K562 (cell line): Measurements from ENCODE around the gene PAQR4. TPM values are rescaled to one million over a fixed set of nuclear protein-coding genes. Genes with fewer than 3 reads are reported as not detected.

ENCODE experiments used
- ASH1L ChIP-seq: fragments of 450-650 bp; IDR thresholded peaks from 2 replicates; pipeline ENCODE4 v1.6.1; 2018; ENCODE audit warnings: borderline replicate concordance, mild to moderate bottlenecking, low read depth; ENCODE audit not compliant: partially characterized antibody
- BCLAF1 ChIP-seq, 2 experiments: fragments of 450-650 bp in 1 of 2; IDR thresholded peaks; 2 replicates each; pipeline ENCODE4 v1.6.1; 2011 to 2017; ENCODE audit warnings: low read depth in 2 of 2, antibody characterized with exemption in 1 of 2, borderline replicate concordance in 1 of 2, low read length in 1 of 2, mild to moderate bottlenecking in 1 of 2, mixed read lengths in 1 of 2; ENCODE audit not compliant: control insufficient read depth in 1 of 2
- DIDO1 ChIP-seq: fragments of 450-650 bp; IDR thresholded peaks from 2 replicates; pipeline ENCODE4 v1.6.1; 2016; ENCODE audit warnings: low read depth, missing biosample characterization, missing genetic modification characterization
- DMBX1 ChIP-seq: fragments of 250-450 bp; sonication (Bioruptor Pico); IDR thresholded peaks from 2 replicates; pipeline ENCODE4 v1.8.0; 2022; ENCODE audit warnings: inconsistent platforms, mild to moderate bottlenecking, moderate library complexity, borderline replicate concordance
- GTF2B ChIP-seq: IDR thresholded peaks from 2 replicates; pipeline ENCODE4 v1.6.1; 2011; ENCODE audit not compliant: insufficient read length; ENCODE audit errors: extremely low read depth
- HDAC1 ChIP-seq, 2 experiments: fragments of 450-650 bp; IDR thresholded peaks; 2 replicates each; pipeline ENCODE4 v1.6.1; 2016 to 2017; ENCODE audit warnings: inconsistent platforms in 1 of 2, mild to moderate bottlenecking in 1 of 2, moderate library complexity in 1 of 2
- IFI16 ChIP-seq: fragments of 250-450 bp; sonication (Bioruptor Pico); IDR thresholded peaks from 2 replicates; pipeline ENCODE4 v2.1.2; 2022; ENCODE audit warnings: mild to moderate bottlenecking, inconsistent platforms
- L3MBTL2 ChIP-seq: fragments of 450-650 bp; IDR thresholded peaks from 2 replicates; pipeline ENCODE4 v1.6.1; 2016; ENCODE audit warnings: mild to moderate bottlenecking, moderate library complexity
- MAFG ChIP-seq: fragments of 450-650 bp; conservative IDR thresholded peaks from 2 replicates; pipeline ENCODE4 v1.6.1; 2016; ENCODE audit warnings: missing genetic modification characterization, missing compliant biosample characterization
- NKRF ChIP-seq: fragments of 450-650 bp; IDR thresholded peaks from 2 replicates; pipeline ENCODE4 v1.6.1; 2016; ENCODE audit warnings: borderline replicate concordance
- NR2C2 ChIP-seq, 2 experiments: fragments of 200-800 bp in 1 of 2; sonication (Bioruptor generic) in 1 of 2; sonication (generic) in 1 of 2; formaldehyde crosslinking in 1 of 2; IDR thresholded peaks; 2 replicates each; pipeline versions ENCODE4 v1.6.1 to v1.8.0; 2016 to 2022; ENCODE audit warnings: mild to moderate bottlenecking in 1 of 2, missing compliant biosample characterization in 1 of 2, missing genetic modification characterization in 1 of 2, missing genetic modification reagents in 1 of 2
- SAFB ChIP-seq: fragments of 200-400 bp; formaldehyde crosslinking; IDR thresholded peaks from 2 replicates; pipeline ENCODE4 v1.6.1; 2017; ENCODE audit warnings: low read depth, low read length, borderline replicate concordance
- SIN3A ChIP-seq, 2 experiments: fragments of 150-350 bp in 1 of 2; IDR thresholded peaks; 2 replicates each; pipeline ENCODE4 v1.6.1; 2011 to 2016; ENCODE audit warnings: borderline replicate concordance in 2 of 2, low read depth in 2 of 2, low read length in 2 of 2, mild to moderate bottlenecking in 2 of 2, moderate library complexity in 2 of 2; ENCODE audit not compliant: control insufficient read depth in 1 of 2
- SMARCA5 ChIP-seq: fragments of 450-650 bp; IDR thresholded peaks from 2 replicates; pipeline ENCODE4 v1.6.1; 2016
- SRSF3 ChIP-seq: fragments of 200-400 bp; formaldehyde crosslinking; IDR thresholded peaks from 2 replicates; pipeline ENCODE4 v1.6.1; 2016; ENCODE audit warnings: mild to moderate bottlenecking, low read length, moderate library complexity; ENCODE audit not compliant: insufficient read depth
- ZBTB2 ChIP-seq: fragments of 450-650 bp; IDR thresholded peaks from 2 replicates; pipeline ENCODE4 v1.6.1; 2016; ENCODE audit warnings: antibody characterized with exemption
- ZNF146 ChIP-seq: IDR thresholded peaks from one replicate; pipeline ENCODE4 v1.6.1; 2018; ENCODE audit warnings: missing compliant biosample characterization; ENCODE audit not compliant: unreplicated experiment
- ZNF175 ChIP-seq: fragments of 200-800 bp; sonication (Bioruptor generic); IDR thresholded peaks from 2 replicates; pipeline ENCODE4 v1.6.1; 2016; ENCODE audit warnings: low read depth, mild to moderate bottlenecking, missing genetic modification characterization, missing compliant biosample characterization
- polyA plus RNA-seq, 8 experiments: library from polyadenylated mRNA; depleted of rRNA in 4 of 8; stranded (reverse) in 5 of 8; unstranded in 3 of 8; fragments of >200 nt; fragmentation: Nextera tagmentation in 2 of 8; fragmentation: Illumina TruSeq in 1 of 8; extraction: Ambion mirVana in 2 of 8; extraction: Trizol in 1 of 8; gene quantifications; 2 replicates each; pipeline versions ENCODE4 v1.2.1 to v1.2.3, GENCODE V29; 2011 to 2014; ENCODE audit warnings: inconsistent platforms in 1 of 8, missing spikeins in 1 of 8
- total RNA-seq, 7 experiments: library from RNA; depleted of rRNA in 6 of 7; stranded (reverse); fragments of >200 nt in 6 of 7; fragmentation: Illumina TruSeq in 2 of 7; extraction: Trizol in 2 of 7; gene quantifications; 2 replicates each; pipeline versions ENCODE4 v1.2.1 to v1.2.3, GENCODE V29; 2011 to 2021; ENCODE audit warnings: low replicate concordance in 1 of 7

PAQR4 gene
- total and polyA plus RNA-seq, 9 of the 15 experiments (the other 6 are each of a cell fraction or from before 2014, with no cell fraction given): 0.62 to 40.4 (median 19.5) TPM

GRCh38 chr16:3020604-3021448 is 51.7 kb downstream of the PAQR4 start (continued):
- TF ChIP-seq NR2C2 (CRISPR knock-in tag; IDR thresholded peaks at IDR 0.05) (no peak), NR2C2 (tag; IDR thresholded peaks at IDR 0.05) (0 out of 2 replicates have a peak, but pooled peaks have one; percentile 28), IFI16 (CRISPR knock-in tag) (no peak), ZNF175 (CRISPR knock-in tag) (no peak), L3MBTL2 (0 out of 2 replicates have a peak, but pooled peaks have one; percentile 18), ZNF146 (CRISPR knock-in tag) (no peak), HDAC1 (IDR thresholded peaks at IDR 0.05) (peak in 1 of 2 experiments; percentile 76; a peak in 1 of 4 replicates), SAFB (no peak), DIDO1 (no peak), SIN3A (IDR thresholded peaks at IDR 0.05; ENCODE audit: borderline replicate concordance in 2 of 2, control insufficient read depth in 1 of 2, low read depth in 2 of 2, low read length in 2 of 2) (no peak), ZBTB2 (no peak; the same call in 1 of the 2 replicates), BCLAF1 (IDR thresholded peaks at IDR 0.05; ENCODE audit: borderline replicate concordance in 1 of 2, control insufficient read depth in 1 of 2, low read depth in 2 of 2, low read length in 1 of 2) (no peak), NKRF (peak; percentile 68; the same call in 1 of the 2 replicates), ASH1L (no peak), GTF2B (no peak), DMBX1 (CRISPR knock-in tag) (no peak), SMARCA5 (no peak), SRSF3 (no peak), MAFG (tag) (no peak)
